A549 (cell line): Measurements from ENCODE around the gene SMG9. TPM values are rescaled to one million over a fixed set of nuclear protein-coding genes. Genes with fewer than 3 reads are reported as not detected.

Experiments
- ATAC-seq, 2 experiments: fragments of 200-7000 bp in 1 of 2; fragments of >200 bp in 1 of 2; cut with Nextera tagmentation in 1 of 2; cut with Tn5 transposase in 1 of 2; 3 replicates each; pipeline versions ENCODE4 v1.8.0 to v1.9.1; 2018 to 2020; ENCODE audit warnings: mild to moderate bottlenecking in 1 of 2, moderate library complexity in 1 of 2
- CTCF ChIA-PET: fragments of 300-600 bp; sonication (Branson Sonifier 250); formaldehyde crosslinking; extraction: SDS; loops from one replicate; lab custom pipeline; 2021; ENCODE audit warnings: antibody characterized with exemption, inconsistent platforms; lab: Yijun Ruan, JAX
- POLR2A ChIA-PET: fragments of 350-600 bp; formaldehyde crosslinking; extraction: SDS; loops from one replicate; lab custom pipeline; 2021; ENCODE audit warnings: antibody characterized with exemption, inconsistent platforms; lab: Yijun Ruan, JAX
- DNase-seq, 2 experiments: peaks; one replicate each; pipeline versions ENCODE4 v3.0.0 to v3.0.0-alpha.2; 2011 to 2016; ENCODE audit warnings: low read depth in 1 of 2, low spot score in 1 of 2
- FAIRE-seq: peaks from 2 replicates; lab custom pipeline; 2011; peaks lifted over from hg19 to GRCh38; lab: Jason Lieb, UNC
- H3K27ac ChIP-seq, 2 experiments: fragments of >200 bp; sonication (Bioruptor Twin); formaldehyde crosslinking; 3 replicates each; pipeline ENCODE4 v1.5.1; 2016 to 2017
- H3K4me1 ChIP-seq: fragments of >200 bp; sonication (Bioruptor Twin); formaldehyde crosslinking; 3 replicates; pipeline ENCODE4 v1.6.1; 2016
- H3K4me2 ChIP-seq: fragments of >200 bp; sonication (Bioruptor Twin); formaldehyde crosslinking; 3 replicates; pipeline ENCODE4 v1.6.1; 2016
- H3K4me3 ChIP-seq: fragments of >200 bp; sonication (Bioruptor Twin); formaldehyde crosslinking; 3 replicates; pipeline ENCODE4 v1.5.1; 2016
- H3K9me3 ChIP-seq: fragments of >200 bp; sonication (Bioruptor Twin); formaldehyde crosslinking; 3 replicates; pipeline ENCODE4 v1.6.1; 2016
- CBX2 ChIP-seq: fragments of 200-600 bp; sonication (generic); IDR thresholded peaks from 2 replicates; pipeline ENCODE4 v1.6.1; 2016; ENCODE audit warnings: low read depth, mild to moderate bottlenecking, borderline replicate concordance
- CHD2 ChIP-seq: fragments of 150-350 bp; IDR thresholded peaks from 2 replicates; pipeline ENCODE4 v1.6.1; 2014; ENCODE audit warnings: low read length; ENCODE audit not compliant: partially characterized antibody
- E2F6 ChIP-seq: IDR thresholded peaks from 2 replicates; pipeline ENCODE4 v1.6.1; 2012; ENCODE audit warnings: low read depth, borderline replicate concordance
- EHMT2 ChIP-seq: fragments of 200-600 bp; sonication (generic); IDR thresholded peaks from 2 replicates; pipeline ENCODE4 v1.6.1; 2016; ENCODE audit warnings: antibody characterized with exemption, low read depth, mild to moderate bottlenecking, moderate library complexity
- ELK1 ChIP-seq: fragments of 150-350 bp; IDR thresholded peaks from 2 replicates; pipeline ENCODE4 v1.6.1; 2014; ENCODE audit warnings: low read depth, mild to moderate bottlenecking, low read length
- EP300 ChIP-seq, 2 experiments: fragments of >200 bp; sonication (Bioruptor Twin); formaldehyde crosslinking; IDR thresholded peaks; 2 replicates in 1 of 2; 3 replicates in 1 of 2; pipeline ENCODE4 v1.6.1; 2016 to 2017
- FOSB ChIP-seq: fragments of 250-450 bp; sonication (Bioruptor Pico); IDR thresholded peaks from 2 replicates; pipeline ENCODE4 v1.5.0; 2020; ENCODE audit warnings: mild to moderate bottlenecking, moderate library complexity
- FOXS1 ChIP-seq: fragments of 250-450 bp; sonication (Bioruptor Pico); IDR thresholded peaks from 2 replicates; pipeline ENCODE4 v1.5.0; 2020; ENCODE audit warnings: mild to moderate bottlenecking, moderate library complexity
- HES2 ChIP-seq: fragments of >200 bp; sonication (Bioruptor Twin); formaldehyde crosslinking; IDR thresholded peaks from 2 replicates; pipeline ENCODE4 v1.6.1; 2016
- HEYL ChIP-seq: fragments of 250-450 bp; sonication (Bioruptor Pico); IDR thresholded peaks from 2 replicates; pipeline ENCODE4 v1.8.0; 2021; ENCODE audit warnings: mild to moderate bottlenecking, moderate library complexity
- HOXB5 ChIP-seq: fragments of 250-450 bp; sonication (Bioruptor Pico); IDR thresholded peaks from 2 replicates; pipeline ENCODE4 v1.5.0; 2020; ENCODE audit warnings: mild to moderate bottlenecking, moderate library complexity
- JUNB ChIP-seq: fragments of >200 bp; sonication (Bioruptor Twin); formaldehyde crosslinking; IDR thresholded peaks from 2 replicates; pipeline ENCODE4 v1.6.1; 2016
- KDM1A ChIP-seq: fragments of 200-600 bp; sonication (generic); IDR thresholded peaks from 2 replicates; pipeline ENCODE4 v1.6.1; 2016; ENCODE audit warnings: low read depth, mild to moderate bottlenecking
- KDM5A ChIP-seq: fragments of 200-600 bp; sonication (generic); IDR thresholded peaks from 2 replicates; pipeline ENCODE4 v1.6.1; 2016; ENCODE audit warnings: antibody characterized with exemption, mild to moderate bottlenecking
- MAZ ChIP-seq: fragments of 150-350 bp; IDR thresholded peaks from 2 replicates; pipeline ENCODE4 v1.6.1; 2014; ENCODE audit warnings: antibody characterized with exemption, low read depth, low read length, borderline replicate concordance
- MYC ChIP-seq: IDR thresholded peaks from 2 replicates; pipeline ENCODE4 v1.6.1; 2012; ENCODE audit warnings: mild to moderate bottlenecking, inconsistent platforms, low read length, improper control_type of control experiment, borderline replicate concordance
- NFE2L2 ChIP-seq: fragments of 150-350 bp; conservative IDR thresholded peaks from 2 replicates; pipeline ENCODE4 v1.6.1; 2014; ENCODE audit warnings: low read length
- NPAS2 ChIP-seq: fragments of 250-450 bp; sonication (Bioruptor Pico); IDR thresholded peaks from 2 replicates; pipeline ENCODE4 v1.8.0; 2022; ENCODE audit warnings: mild to moderate bottlenecking, moderate library complexity, borderline replicate concordance
- PBX3 ChIP-seq: IDR thresholded peaks from 2 replicates; pipeline ENCODE4 v1.6.1; 2012
- POLR2A ChIP-seq: IDR thresholded peaks from 2 replicates; pipeline ENCODE4 v1.6.1; 2012; ENCODE audit warnings: mild to moderate bottlenecking, low read length
- POLR2AphosphoS2 ChIP-seq: conservative IDR thresholded peaks from 2 replicates; pipeline ENCODE4 v1.6.1; 2012; ENCODE audit warnings: low read length, improper control_type of control experiment, inconsistent platforms
- REST ChIP-seq: fragments of 200-600 bp; sonication (generic); IDR thresholded peaks from 2 replicates; pipeline ENCODE4 v1.6.1; 2016; ENCODE audit warnings: antibody characterized with exemption, mild to moderate bottlenecking, moderate library complexity
- RFX5 ChIP-seq: fragments of 450-650 bp; IDR thresholded peaks from 2 replicates; pipeline ENCODE4 v1.7.1; 2014; ENCODE audit warnings: antibody characterized with exemption, mild to moderate bottlenecking, moderate library complexity
- ZC3H11A ChIP-seq: fragments of 450-650 bp; IDR thresholded peaks from 2 replicates; pipeline ENCODE4 v1.6.1; 2014; ENCODE audit warnings: antibody characterized with exemption, mild to moderate bottlenecking
- ZNF302 ChIP-seq: fragments of 250-450 bp; sonication (Bioruptor Pico); IDR thresholded peaks from 2 replicates; pipeline ENCODE4 v1.9.0; 2021; ENCODE audit warnings: inconsistent platforms, mild to moderate bottlenecking, moderate library complexity
- ZSCAN20 ChIP-seq: fragments of 250-450 bp; sonication (Bioruptor Pico); IDR thresholded peaks from 2 replicates; pipeline ENCODE4 v1.8.0; 2022; ENCODE audit warnings: mild to moderate bottlenecking, moderate library complexity
- WGBS: methylation state at CpG from one replicate; pipeline ENCODE4 v1.1.6; 2017; ENCODE audit errors: missing lambda C conversion rate; 5-methylcytosine and 5-hydroxymethylcytosine counted together
- polyA plus RNA-seq, 4 experiments: library from polyadenylated mRNA; depleted of rRNA in 3 of 4; stranded (reverse); fragments of >200 nt; fragmentation: RNase III in 1 of 4; extraction: RNeasy Plus Mini Kit Qiagen cat#74134 plus additional on column Dnase treatment in 1 of 4; gene quantifications; 2 replicates in 3 of 4; 3 replicates in 1 of 4; pipeline ENCODE4 v1.2.3, GENCODE V29; 2011 to 2017

The SMG9 gene
- polyA plus RNA-seq, 2 of the 4 experiments (the other 2 are of a cell fraction), result 14.2 to 44.2 TPM

GRCh38 chr19:43735013-43735412 is 19.7 kb downstream of the SMG9 start:
- no peak for ATAC-seq

GRCh38 chr19:43731846-43732245 is 22.9 kb downstream of the SMG9 start:
- WGBS, result 86% methylated on average over 1 of the region's 1 CpG
- TF ChIP-seq MYC, result no peak
- no peak for TF ChIP-seq KDM1A
- no peak for TF ChIP-seq REST
- TF ChIP-seq E2F6, result no peak
- TF ChIP-seq HOXB5 (CRISPR knock-in tag), result no peak
- no peak for TF ChIP-seq HEYL (CRISPR knock-in tag)
- no peak for TF ChIP-seq NPAS2 (CRISPR knock-in tag)
- Histone ChIP-seq H3K4me2 (no peak overlapping the region), H3K27ac (no peak overlapping the region), H3K9me3 (no peaks in the 10 kb centered on the region), H3K4me3 (no peak overlapping the region), H3K4me1 (no peaks in the 10 kb centered on the region)
- POLR2A ChIA-PET, result no interaction called here
- ATAC-seq, result no peak
- no peak for DNase-seq
- CTCF ChIA-PET, result interaction anchor here (0.7 to 19.0 kb wide), 5 partner anchors 12 to 30 kb away, joined by 3 to 340 read pairs (median 10); partner anchors contain the start of gene SMG9
- no peak for FAIRE-seq

More at GRCh38 chr19:43735013-43735412, 19.7 kb downstream of the SMG9 start:
- POLR2A ChIA-PET, result interaction anchor here (0.8 kb wide), 1 partner anchor 17 kb away, joined by 3 read pairs; no protein-coding TSS in a partner anchor
- WGBS, result 94% methylated on average over 6 of the region's 6 CpGs
- Histone ChIP-seq H3K9me3 (no peaks in the 10 kb centered on the region), H3K4me1 (peaks cover 21% of the 10 kb centered on the region), H3K4me2 (no peak overlapping the region), H3K27ac (no peak overlapping the region), H3K4me3 (no peak overlapping the region)
- DNase-seq (no peak), FAIRE-seq (no peak)
- no peak for TF ChIP-seq HES2
- TF ChIP-seq POLR2A, result no peak
- TF ChIP-seq ZC3H11A, result no peak
- TF ChIP-seq JUNB, result no peak
- TF ChIP-seq KDM5A, result no peak
- no peak for TF ChIP-seq NFE2L2
- TF ChIP-seq ZSCAN20 (CRISPR knock-in tag), result no peak
- TF ChIP-seq EHMT2, result no peak
- TF ChIP-seq MAZ, result no peak
- TF ChIP-seq ZNF302 (CRISPR knock-in tag), result no peak
- TF ChIP-seq EP300 (IDR thresholded peaks at IDR 0.05), result no peak
- TF ChIP-seq NPAS2 (CRISPR knock-in tag), result no peak
- no peak for TF ChIP-seq CHD2
- TF ChIP-seq POLR2AphosphoS2, result no peak
- no peak for TF ChIP-seq FOXS1
- TF ChIP-seq FOSB (CRISPR knock-in tag), result no peak
- TF ChIP-seq ELK1, result no peak
- TF ChIP-seq PBX3, result no peak
- TF ChIP-seq RFX5, result no peak
- TF ChIP-seq CBX2, result no peak
- CTCF ChIA-PET, result interaction anchor here (1.4 to 19.0 kb wide), 4 partner anchors 11 to 82 kb away, joined by 3 to 340 read pairs (median 48); partner anchors contain the start of genes PLAUR and SMG9
